GM12864 (cell line): ENCODE data around the gene FGF12.

ENCODE experiments used
- DNase-seq: peaks from one replicate; pipeline ENCODE4 v3.0.0-alpha.2; 2011; ENCODE audit warnings: low read depth
- H3K4me3 ChIP-seq: 2 replicates; pipeline ENCODE4 v1.5.1; 2011; ENCODE audit warnings: mild to moderate bottlenecking, low read depth, low read length, control low read depth
- CTCF ChIP-seq: IDR thresholded peaks from 2 replicates; pipeline ENCODE4 v1.5.1; 2011; ENCODE audit warnings: low read depth, mild to moderate bottlenecking, moderate library complexity, low read length, control low read depth, inconsistent platforms; ENCODE audit errors: missing control alignments

FGF12 gene

GRCh38 chr3:192317564-192317963 lies 409.8 kb downstream of the FGF12 start:
- DNase-seq: no peak
- H3K4me3 ChIP-seq: no peak overlapping the region
- no peak for TF ChIP-seq CTCF

DNA sequence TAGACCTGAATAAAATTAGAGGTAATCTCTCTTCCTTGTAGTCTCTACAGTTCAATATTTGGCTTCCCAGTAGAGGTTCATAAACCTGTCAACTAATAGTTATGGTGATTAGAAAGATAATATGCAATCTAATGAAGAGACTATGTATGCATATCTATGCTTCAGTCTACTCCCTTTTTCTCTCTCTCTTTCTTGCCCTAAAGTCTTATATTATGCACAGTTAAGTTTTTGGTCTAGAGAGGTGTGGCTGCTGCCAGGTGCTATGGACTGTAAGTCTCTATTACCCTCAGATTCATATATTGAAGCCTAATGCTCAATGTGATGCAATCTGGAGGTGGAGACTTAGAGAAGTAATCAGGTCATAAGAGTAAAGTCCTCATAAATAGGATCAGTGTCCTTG lies 413.7 kb downstream of the FGF12 start:
- TF ChIP-seq CTCF: no peak
- H3K4me3 ChIP-seq: no peak overlapping the region
- DNase-seq: no peak

DNA sequence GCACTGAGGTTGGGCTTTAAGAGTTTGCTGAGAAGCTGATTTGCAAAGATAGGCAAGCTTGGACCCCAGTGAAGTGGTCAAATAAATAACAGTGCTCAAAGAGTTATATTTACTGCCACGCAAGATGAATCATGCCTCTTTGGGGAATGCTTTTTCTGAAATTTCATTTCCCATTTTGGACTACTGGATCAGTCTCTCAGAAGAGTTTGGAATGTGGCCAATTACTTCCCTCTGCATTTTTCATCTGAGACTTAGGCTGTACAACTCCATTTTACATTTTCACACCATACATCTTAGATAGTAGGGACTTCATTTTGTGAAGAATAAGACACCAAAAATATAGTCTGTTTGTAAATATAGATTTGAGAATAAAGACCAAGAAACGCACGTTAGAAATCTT lies 419.7 kb downstream of the FGF12 start:
- no peak for DNase-seq
- no peak for TF ChIP-seq CTCF
- H3K4me3 ChIP-seq: no peak overlapping the region

- no peak for DNase-seq
- H3K4me3 ChIP-seq: no peak overlapping the region
- TF ChIP-seq CTCF: no peak
Measured at GRCh38 chr3:192303235-192303634, 424.1 kb downstream of the FGF12 start.

- no peak overlapping the region for H3K4me3 ChIP-seq
- no peak for TF ChIP-seq CTCF
- DNase-seq: no peak
Measured at GRCh38 chr3:192302721-192303120, 424.6 kb downstream of the FGF12 start.

- DNase-seq: no peak
- H3K4me3 ChIP-seq: no peak overlapping the region
- no peak for TF ChIP-seq CTCF
Measured at GRCh38 chr3:192299921-192300320, 427.4 kb downstream of the FGF12 start.

DNA sequence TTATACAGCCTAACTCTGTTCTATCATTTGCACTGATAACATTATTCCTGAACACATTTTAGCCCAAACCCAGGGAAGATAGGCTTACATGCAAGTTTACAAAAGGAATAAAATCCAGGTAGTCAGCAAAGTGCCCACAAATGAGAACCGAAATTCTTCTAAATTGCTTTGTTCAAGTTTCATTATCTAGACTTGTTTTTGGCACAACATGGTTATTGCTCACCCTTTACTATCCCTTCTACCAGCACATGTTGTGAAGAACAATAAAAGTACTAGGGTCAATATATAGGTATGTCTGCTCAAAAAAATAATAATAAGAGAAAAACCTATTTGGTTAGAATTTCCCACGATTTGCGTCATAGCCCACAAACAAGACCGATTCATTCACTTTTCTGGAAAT lies 430.5 kb downstream of the FGF12 start:
- no peak for DNase-seq
- TF ChIP-seq CTCF: no peak
- H3K4me3 ChIP-seq: no peak overlapping the region
